ENCODE measurements around the gene HIVEP2.

The HIVEP2 gene

GRCh38 chr6:142916881-142917280 is 28.1 kb downstream of the HIVEP2 start:
- no peak for DNase-seq

- peak; percentile 29 for DNase-seq
Observed at GRCh38 chr6:142914937-142915697, 29.9 kb downstream of the HIVEP2 start.

GRCh38 chr6:142914369-142914768 is 30.6 kb downstream of the HIVEP2 start:
- DNase-seq: peak; percentile 22

GRCh38 chr6:142913511-142914047 is 31.4 kb downstream of the HIVEP2 start:
- peak; percentile 94 for DNase-seq

GRCh38 chr6:142913036-142913510 is 31.9 kb downstream of the HIVEP2 start:
- DNase-seq: peak; percentile 94

- no peak for DNase-seq
Observed at GRCh38 chr6:142912125-142912524, 32.9 kb downstream of the HIVEP2 start.

GRCh38 chr6:142911430-142911829 is 33.5 kb downstream of the HIVEP2 start:
- DNase-seq: no peak

GRCh38 chr6:142909686-142910085 is 35.3 kb downstream of the HIVEP2 start:
- DNase-seq: no peak

- DNase-seq: no peak
Observed at GRCh38 chr6:142908235-142908634, 36.7 kb downstream of the HIVEP2 start.

GRCh38 chr6:142907544-142907943 is 37.4 kb downstream of the HIVEP2 start:
- DNase-seq: no peak

GRCh38 chr6:142906945-142907470 is 38.0 kb downstream of the HIVEP2 start:
- no peak for DNase-seq

GRCh38 chr6:142903812-142904211 is 41.2 kb downstream of the HIVEP2 start:
- DNase-seq: no peak

- DNase-seq: peak; percentile 69
Observed at GRCh38 chr6:142902636-142903053, 42.3 kb downstream of the HIVEP2 start.

GRCh38 chr6:142901611-142902010 is 43.4 kb downstream of the HIVEP2 start:
- no peak for DNase-seq

GRCh38 chr6:142900227-142900971 is 44.6 kb downstream of the HIVEP2 start:
- DNase-seq: no peak

- DNase-seq: no peak
Observed at GRCh38 chr6:142898927-142899895, 45.8 kb downstream of the HIVEP2 start.

- DNase-seq: no peak
Observed at GRCh38 chr6:142897659-142898058, 47.3 kb downstream of the HIVEP2 start.

- no peak for DNase-seq
Observed at GRCh38 chr6:142896732-142897131, 48.2 kb downstream of the HIVEP2 start.

- no peak for DNase-seq
Observed at GRCh38 chr6:142893088-142893487, 51.9 kb downstream of the HIVEP2 start.

GRCh38 chr6:142892254-142893021 is 52.5 kb downstream of the HIVEP2 start:
- DNase-seq: no peak

- DNase-seq: no peak
Observed at GRCh38 chr6:142891454-142891853, 53.5 kb downstream of the HIVEP2 start.

GRCh38 chr6:142888456-142888855 is 56.5 kb downstream of the HIVEP2 start:
- DNase-seq: no peak
